Stimulated activated CD8-positive, alpha-beta memory T cell treated with anti-CD3 and anti-CD28 coated beads, Interleukin-12 subunit alpha, Interleukin-12 subunit beta, amount 100 ng/mL, for 24 hours (primary cell): ENCODE measurements around the gene VPS50.

ENCODE experiments used
- DNase-seq: peaks from one replicate; pipeline ENCODE4 v3.0.0-alpha.2; 2020; ENCODE audit errors: extremely low read depth

VPS50 gene

DNA sequence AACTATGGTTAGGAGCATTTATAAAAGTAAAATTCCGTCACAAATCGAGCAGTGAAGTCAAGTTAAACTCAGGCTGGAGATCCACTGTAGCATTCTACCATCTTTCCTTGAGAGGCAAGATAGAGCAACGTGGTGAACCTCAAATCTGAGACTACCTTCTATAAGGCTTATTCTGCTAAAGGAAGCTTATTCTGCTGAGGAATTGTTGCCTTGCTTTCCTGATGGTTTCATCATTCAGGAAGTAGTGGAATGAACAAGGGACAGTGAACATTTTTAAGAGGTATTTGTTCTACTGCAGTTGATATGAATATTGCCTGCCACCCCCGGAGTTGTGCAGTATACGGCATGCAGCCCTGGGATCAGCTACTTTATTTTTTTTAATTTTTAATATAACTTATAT, 170.8 kb downstream of the VPS50 start:
- no peak for DNase-seq

DNA sequence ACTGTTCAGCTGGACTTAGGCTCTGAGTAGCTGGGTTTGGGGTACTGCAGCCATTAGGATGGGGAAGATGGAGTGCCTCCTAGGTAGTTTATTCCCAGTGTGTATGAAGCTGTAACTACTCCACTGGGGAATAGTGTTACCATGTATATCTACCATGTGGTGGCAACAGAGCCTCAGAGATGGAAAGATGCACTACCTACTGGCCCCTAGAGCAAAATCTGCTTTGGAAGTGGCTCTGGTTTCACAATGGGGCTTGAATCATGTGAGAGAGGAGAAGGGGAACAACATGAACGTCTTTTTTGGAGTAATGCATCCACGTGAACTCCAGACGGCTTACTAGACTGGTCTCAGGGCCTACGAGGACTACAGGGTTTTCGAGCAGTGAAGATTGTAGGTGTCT, 175.1 kb downstream of the VPS50 start:
- DNase-seq = no peak

GRCh38 chr7:93409324-93409723, 177.2 kb downstream of the VPS50 start:
- DNase-seq = no peak
